GM21529 (cell line): ENCODE measurements around the gene CLEC2B.
"Not testable (repeated sequence)": the region's sequence is repeated elsewhere in the genome, so short reads cannot be mapped to it uniquely, and the experiment has no call there.

ENCODE experiments used
- ATAC-seq: cut with Tn5 transposase; IDR thresholded peaks from one replicate; pipeline ENCODE4 v1.9.1; 2021; ENCODE audit not compliant: unreplicated experiment

Gene CLEC2B

GRCh38 chr12:9869307-9870161, at the start of gene CLEC2B:
TSS of gene CLEC2B (minus strand) at chr12:9869354.
- peak; percentile 44 for ATAC-seq

- ATAC-seq, result no peak
These were observed 42.6 kb upstream of the CLEC2B start for GRCh38 chr12:9911708-9912107.

GRCh38 chr12:9910716-9911421, 41.7 kb upstream of the CLEC2B start:
- ATAC-seq, result no peak

- no peak for ATAC-seq
These were observed 40.6 kb upstream of the CLEC2B start for GRCh38 chr12:9909724-9910123.

GRCh38 chr12:9908350-9908749, 39.2 kb upstream of the CLEC2B start:
- no peak for ATAC-seq

GRCh38 chr12:9907769-9908168, 38.6 kb upstream of the CLEC2B start:
- ATAC-seq, result no peak

- no peak for ATAC-seq
These were observed 37.7 kb upstream of the CLEC2B start for GRCh38 chr12:9906873-9907272.

- no peak for ATAC-seq
These were observed 33.5 kb upstream of the CLEC2B start for GRCh38 chr12:9902539-9903228.

GRCh38 chr12:9900930-9901329, 31.8 kb upstream of the CLEC2B start:
- no peak for ATAC-seq

GRCh38 chr12:9899209-9899608, 30.1 kb upstream of the CLEC2B start:
- ATAC-seq, result no peak

GRCh38 chr12:9897535-9897934, 28.4 kb upstream of the CLEC2B start:
- ATAC-seq, result no peak

GRCh38 chr12:9895215-9895971, 26.2 kb upstream of the CLEC2B start:
- ATAC-seq, result no peak

- no peak for ATAC-seq
These were observed 19.6 kb upstream of the CLEC2B start for GRCh38 chr12:9888665-9889273.

GRCh38 chr12:9883175-9883574, 14.0 kb upstream of the CLEC2B start:
- no peak for ATAC-seq

- ATAC-seq, result no peak
These were observed 12.8 kb upstream of the CLEC2B start for GRCh38 chr12:9881988-9882387.

GRCh38 chr12:9881246-9881645, 12.1 kb upstream of the CLEC2B start, which contains the start of gene KLRF2:
TSS of gene KLRF2 (plus strand) at chr12:9881489. CDS start at chr12:9881596, 107 bp downstream.
- ATAC-seq, result no peak

- no peak for ATAC-seq
These were observed 11.5 kb upstream of the CLEC2B start for GRCh38 chr12:9880532-9881078.

GRCh38 chr12:9876120-9876519, 7.0 kb upstream of the CLEC2B start:
- not testable (repeated sequence) for ATAC-seq

GRCh38 chr12:9872742-9873141, 3.6 kb upstream of the CLEC2B start:
- ATAC-seq, result no peak

- no peak for ATAC-seq
These were observed 3.0 kb upstream of the CLEC2B start for GRCh38 chr12:9872162-9872561.
